Activated CD4-positive, alpha-beta T cell treated with anti-CD3 and anti-CD28 coated beads for 4 hours (primary cell): Measurements from ENCODE around the gene C1orf116.

Experiments used
- DNase-seq, 2 donors: peaks; one replicate each; pipeline ENCODE4 v3.0.0-alpha.2; 2020

The C1orf116 gene

GRCh38 chr1:207018707-207019106 lies 13.8 kb downstream of the C1orf116 start:
- no peak for DNase-seq

DNA sequence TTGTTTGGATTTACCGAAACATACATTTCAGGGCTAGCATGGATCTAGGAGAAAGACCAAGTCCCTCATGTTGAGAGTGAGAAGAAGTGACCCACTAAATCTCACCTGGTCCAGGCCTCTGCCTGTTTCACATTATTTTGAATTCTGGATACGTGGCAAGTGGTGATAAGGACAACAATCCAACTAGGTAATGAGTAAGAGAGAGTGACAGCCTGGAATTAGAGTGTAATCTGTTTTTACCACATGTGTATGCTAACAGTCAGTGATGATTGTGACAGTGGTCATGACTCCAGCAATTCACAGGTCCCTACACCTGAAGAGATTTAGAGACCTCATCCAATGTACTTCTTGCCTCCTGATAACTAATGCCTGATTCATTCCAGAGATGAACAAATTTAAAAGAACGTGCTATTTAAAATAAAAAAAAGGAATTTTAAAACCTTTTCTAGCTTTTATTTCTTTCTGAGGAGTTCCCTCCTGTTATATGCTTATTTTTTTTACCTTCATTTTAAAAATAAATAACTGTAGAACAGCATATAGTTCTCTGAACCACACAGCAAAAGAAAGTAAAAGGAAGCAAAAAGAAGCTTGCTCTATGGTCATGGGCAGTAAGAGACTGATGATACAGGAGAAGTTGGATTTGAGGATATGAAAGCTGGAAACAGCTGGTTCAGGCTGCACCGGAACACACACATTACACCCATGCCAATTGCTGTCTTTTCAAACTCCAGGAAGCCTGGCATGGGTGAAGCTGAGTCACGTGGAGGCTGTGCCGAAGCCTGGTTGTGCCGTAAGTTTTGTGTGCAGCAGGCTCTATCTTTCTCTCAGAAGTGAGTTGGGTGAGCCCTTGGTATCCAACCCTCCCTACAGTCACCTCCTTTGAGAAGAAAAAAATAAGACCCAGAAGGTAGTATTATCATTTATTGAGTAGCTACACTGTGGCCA lies 14.7 kb downstream of the C1orf116 start:
- no peak for DNase-seq

- DNase-seq = no peak
Observed at GRCh38 chr1:207015791-207016190, 16.8 kb downstream of the C1orf116 start.

- DNase-seq = no peak
Observed at GRCh38 chr1:207014728-207015127, 17.8 kb downstream of the C1orf116 start.

DNA sequence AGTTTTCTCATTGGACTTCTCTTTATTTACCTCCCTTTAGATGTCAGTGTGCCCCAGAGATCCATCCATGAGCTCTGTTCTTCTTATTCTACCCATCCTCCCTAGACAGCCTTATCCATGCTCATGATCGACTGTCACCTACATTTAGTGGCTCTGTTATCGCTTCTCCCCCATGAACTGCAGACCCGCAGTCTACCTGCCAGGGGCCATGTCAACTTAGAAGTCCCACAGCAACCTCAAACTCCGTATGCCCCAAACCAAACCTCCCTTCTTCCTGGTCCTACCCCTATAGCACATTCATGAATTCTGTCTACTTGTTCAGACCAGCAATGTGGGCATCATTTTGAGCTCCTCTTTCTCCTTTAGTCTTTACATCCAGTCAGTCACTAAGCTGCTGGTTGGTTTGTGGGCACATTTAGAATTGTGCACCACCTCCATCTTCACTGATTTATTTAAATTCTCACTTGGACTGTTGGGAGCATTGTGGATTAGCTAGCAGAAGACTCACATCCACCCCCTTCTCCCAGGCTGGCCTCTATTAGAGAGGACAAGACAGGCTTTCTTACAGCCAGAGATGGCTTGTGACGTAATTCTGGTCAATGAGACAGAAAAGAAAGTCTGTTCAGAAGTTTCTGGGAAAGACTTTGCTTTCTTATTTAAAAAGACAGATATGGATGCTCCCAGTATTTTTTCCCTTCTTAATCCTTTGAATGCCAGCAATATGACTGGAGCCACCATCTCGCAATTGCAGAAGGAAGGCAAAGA lies 19.1 kb downstream of the C1orf116 start:
- DNase-seq = no peak

DNA sequence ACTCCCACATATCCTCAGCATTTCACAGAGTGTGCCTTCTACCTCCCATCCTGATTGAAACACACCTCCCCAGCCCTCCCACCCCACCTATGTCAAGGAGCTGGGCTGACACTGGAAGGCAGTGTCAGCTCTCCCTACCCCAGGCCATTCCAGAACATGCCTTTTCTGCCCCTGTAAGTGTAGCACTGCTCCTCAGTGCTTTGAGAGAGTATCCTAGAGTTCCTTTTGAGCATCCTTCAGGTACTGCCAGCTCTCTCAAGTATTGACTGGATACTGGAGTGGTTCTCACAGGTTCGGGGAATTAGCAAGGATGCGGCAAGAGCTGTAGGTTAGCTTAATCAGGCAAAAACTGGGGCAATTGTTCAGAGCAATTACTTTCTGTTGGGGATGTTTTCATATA lies 21.8 kb downstream of the C1orf116 start:
- DNase-seq = no peak

DNA sequence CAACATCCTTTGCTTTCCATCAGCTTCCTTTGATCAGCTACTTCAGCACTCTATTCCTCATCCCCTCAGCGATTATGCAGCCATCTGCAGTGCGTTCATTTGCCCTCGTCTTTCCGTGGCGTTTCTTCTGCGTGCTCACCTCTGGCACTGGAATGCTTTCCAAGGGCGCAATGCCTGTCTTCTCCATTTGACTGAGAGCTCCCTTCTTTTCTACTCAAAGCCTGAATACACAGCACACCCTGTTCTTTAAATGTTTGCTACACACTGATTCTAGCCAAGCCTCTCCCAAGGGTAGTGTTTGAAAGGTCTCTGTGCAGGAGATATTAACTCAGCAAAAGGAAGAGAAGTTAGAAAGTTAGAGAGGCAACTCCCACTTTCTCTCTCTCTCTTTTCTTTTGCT lies 22.6 kb downstream of the C1orf116 start:
- no peak for DNase-seq

GRCh38 chr1:207009182-207009850 lies 23.2 kb downstream of the C1orf116 start:
- DNase-seq = no peak

GRCh38 chr1:207007352-207008033 lies 25.1 kb downstream of the C1orf116 start:
- no peak for DNase-seq

- DNase-seq = no peak
Observed at GRCh38 chr1:207006914-207007313, 25.6 kb downstream of the C1orf116 start.

DNA sequence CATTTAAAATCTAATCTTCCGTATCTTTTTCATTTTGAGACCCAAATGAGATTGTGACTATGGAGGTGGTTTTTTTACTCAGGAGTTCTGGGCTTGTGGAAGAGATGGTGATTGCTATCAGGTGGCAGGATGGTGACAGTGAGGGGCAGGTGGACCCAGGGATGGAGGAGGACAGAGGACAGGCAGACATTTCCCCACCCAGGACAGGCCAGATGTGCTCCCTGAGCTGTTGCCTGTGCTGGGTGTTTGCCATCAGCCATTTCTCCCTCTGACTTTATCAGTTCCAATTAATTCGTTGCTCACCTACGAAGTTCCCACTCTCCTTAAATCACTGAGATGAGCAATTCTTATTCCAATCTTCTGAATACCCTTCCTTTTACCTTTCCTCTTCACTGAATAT lies 26.5 kb downstream of the C1orf116 start:
- no peak for DNase-seq

DNA sequence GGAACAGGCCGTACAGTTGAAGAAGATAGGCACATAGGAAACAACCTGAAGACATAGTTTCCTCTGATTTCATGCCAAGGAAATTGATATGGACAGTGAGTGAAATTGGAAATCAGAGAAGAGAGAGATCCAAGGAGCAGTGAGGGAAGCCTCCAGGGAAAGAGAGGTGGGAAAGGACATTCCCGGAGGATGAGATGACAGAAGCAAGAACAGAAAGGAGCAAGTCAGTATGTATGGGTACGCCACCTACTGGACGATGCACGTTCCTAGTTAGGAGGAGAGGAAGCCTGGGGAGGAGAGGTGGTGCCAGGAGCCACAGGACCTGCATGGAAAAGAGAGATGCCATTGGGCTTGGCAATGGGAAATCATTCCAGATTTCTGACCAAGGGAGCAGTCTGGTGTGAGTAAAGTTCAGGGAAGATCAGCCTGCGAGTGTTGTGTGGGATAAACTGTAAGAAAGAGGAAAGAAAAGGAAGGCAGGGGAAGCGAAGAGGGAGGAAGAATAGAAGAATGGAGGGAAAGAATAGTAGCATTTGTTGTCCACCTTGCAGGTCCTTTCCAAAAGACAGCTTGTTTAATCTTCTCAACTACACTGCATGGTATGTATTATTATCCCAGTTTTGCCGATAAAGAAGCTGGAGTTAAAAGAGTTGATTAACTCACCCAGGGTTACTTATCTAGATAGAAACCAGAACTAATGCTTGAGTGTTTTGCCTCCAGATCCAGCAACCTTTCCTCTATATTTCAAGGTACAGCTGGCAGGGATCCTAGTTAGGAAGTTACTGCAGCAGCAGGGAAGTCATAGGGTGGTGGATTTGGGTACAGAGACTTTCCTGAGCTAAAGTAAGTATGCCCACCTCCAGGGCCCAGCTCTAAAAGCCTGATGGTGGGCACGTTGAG lies 27.4 kb downstream of the C1orf116 start:
- peak; percentile 14 to 43 for DNase-seq

GRCh38 chr1:207003210-207003609 lies 29.3 kb downstream of the C1orf116 start:
- no peak for DNase-seq

DNA sequence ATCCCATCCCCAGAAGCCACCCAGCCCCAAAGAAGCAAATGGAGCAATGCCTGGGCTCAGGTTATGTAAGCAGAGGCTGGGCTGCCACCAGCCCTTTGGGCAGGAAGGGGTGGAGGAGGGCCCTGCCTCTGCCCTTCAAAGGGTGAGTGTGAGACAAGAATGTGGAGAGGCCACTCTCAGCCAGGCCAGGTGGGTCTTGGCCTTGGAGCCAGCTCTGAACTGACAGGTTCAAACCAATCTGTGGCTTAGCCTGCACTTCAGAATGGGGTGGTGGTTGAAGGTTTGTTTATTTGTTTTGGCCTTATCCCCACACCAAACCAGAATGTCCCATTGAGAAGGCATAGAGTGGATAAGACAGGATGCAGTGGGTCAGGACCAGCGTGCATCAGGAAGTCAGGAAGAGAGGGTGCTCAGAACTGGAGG lies 29.8 kb downstream of the C1orf116 start:
- no peak for DNase-seq

- DNase-seq = no peak
Observed at GRCh38 chr1:207001492-207002245, 30.9 kb downstream of the C1orf116 start.

GRCh38 chr1:207000651-207001291 lies 31.8 kb downstream of the C1orf116 start:
- DNase-seq = no peak

GRCh38 chr1:206998816-206999215 lies 33.7 kb downstream of the C1orf116 start:
- no peak for DNase-seq

GRCh38 chr1:206992790-206993189 lies 39.8 kb downstream of the C1orf116 start:
- no peak for DNase-seq

DNA sequence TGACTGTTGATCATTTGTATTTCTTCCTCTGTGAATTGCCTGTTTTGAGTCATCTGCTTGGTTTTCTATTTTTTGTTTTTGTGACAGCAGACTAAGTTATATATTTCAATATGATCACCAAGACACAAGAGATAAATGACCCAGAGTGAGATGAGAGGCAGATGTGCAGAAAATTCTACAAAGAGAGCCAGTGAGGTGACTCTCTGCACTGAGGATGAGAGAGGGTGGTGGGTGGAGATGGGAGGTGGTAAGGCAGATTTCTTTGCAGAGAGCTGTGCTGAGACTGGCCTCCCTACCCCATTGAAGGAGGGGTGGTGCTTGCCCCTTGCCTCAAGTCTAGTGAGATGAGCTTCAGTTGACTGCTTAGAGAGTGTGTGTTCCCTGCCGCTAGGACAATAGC lies 44.7 kb downstream of the C1orf116 start:
- DNase-seq = no peak

- no peak for DNase-seq
Observed at GRCh38 chr1:206986885-206987284, 45.7 kb downstream of the C1orf116 start.
